Caco-2 (cell line): ENCODE data around the gene TLE6. TPM values are rescaled to one million over a fixed set of nuclear protein-coding genes. Genes with fewer than 3 reads are reported as not detected.
"Not testable (repeated sequence)": the region's sequence is repeated elsewhere in the genome, so short reads cannot be mapped to it uniquely, and the experiment has no call there.

Source experiments
- BruUV-seq: library from RNA; stranded (reverse); fragments of 400-500 nt; replicated peaks from 2 replicates; lab custom pipeline; 2021; lab: Mats Ljungman, UMichigan
- CTCF ChIA-PET: fragments of 300-600 bp; sonication (Branson Sonifier 250); formaldehyde crosslinking; loops from one replicate; lab custom pipeline; 2022; ENCODE audit warnings: antibody characterized with exemption; lab: Charles Lee
- POLR2A ChIA-PET: fragments of 300-600 bp; sonication (Branson Sonifier 250); formaldehyde crosslinking; loops from one replicate; lab custom pipeline; 2022; ENCODE audit warnings: antibody characterized with exemption; lab: Charles Lee
- DNase-seq, 2 experiments: peaks; one replicate each; pipeline versions ENCODE4 v3.0.0 to v3.0.0-alpha.2; 2020 to 2022
- H3K27me3 ChIP-seq: replicated peaks from 2 replicates; pipeline ENCODE4 v1.6.0; 2011; ENCODE audit warnings: low read length; ENCODE audit not compliant: control insufficient read depth, insufficient read depth
- H3K36me3 ChIP-seq: 2 replicates; pipeline ENCODE4 v1.5.1; 2011; ENCODE audit warnings: low read length; ENCODE audit not compliant: control insufficient read depth, insufficient read depth
- H3K4me1 ChIP-seq: fragments of 250-450 bp; sonication (Bioruptor Pico); 2 replicates; pipeline ENCODE4 v1.5.1; 2020; ENCODE audit warnings: mild to moderate bottlenecking
- H3K4me3 ChIP-seq: 2 replicates; pipeline ENCODE4 v1.5.1; 2011; ENCODE audit warnings: low read depth, mild to moderate bottlenecking, control low read depth, low read length
- H3K9me3 ChIP-seq: fragments of 250-450 bp; sonication (Bioruptor Pico); 2 replicates; pipeline ENCODE4 v1.5.1; 2020; ENCODE audit warnings: mild to moderate bottlenecking, moderate library complexity
- H3K27ac Mint-ChIP-seq: one replicate; pipeline ENCODE4 v1.8.0; 2022; ENCODE audit warnings: mixed read lengths; ENCODE audit not compliant: unreplicated experiment
- H3K27me3 Mint-ChIP-seq: one replicate; pipeline ENCODE4 v1.8.0; 2022; ENCODE audit warnings: mixed read lengths; ENCODE audit not compliant: insufficient read depth, unreplicated experiment
- H3K36me3 Mint-ChIP-seq: one replicate; pipeline ENCODE4 v1.8.0; 2022; ENCODE audit warnings: mild to moderate bottlenecking, mixed read lengths; ENCODE audit not compliant: insufficient read depth, unreplicated experiment
- H3K4me1 Mint-ChIP-seq: one replicate; pipeline ENCODE4 v1.8.0; 2022; ENCODE audit warnings: low read depth, mixed read lengths; ENCODE audit not compliant: unreplicated experiment
- H3K4me3 Mint-ChIP-seq: one replicate; pipeline ENCODE4 v1.8.0; 2022; ENCODE audit warnings: mild to moderate bottlenecking, moderate library complexity, mixed read lengths; ENCODE audit not compliant: unreplicated experiment
- H3K9me3 Mint-ChIP-seq: one replicate; pipeline ENCODE4 v1.8.0; 2022; ENCODE audit warnings: mixed read lengths; ENCODE audit not compliant: unreplicated experiment
- CTCF ChIP-seq, 2 experiments: fragments of 200-600 bp in 1 of 2; IDR thresholded peaks; 1 replicate in 1 of 2; 2 replicates in 1 of 2; pipeline versions ENCODE4 v1.5.1 to v1.8.0; 2011 to 2022; ENCODE audit warnings: antibody characterized with exemption in 1 of 2, control low read depth in 1 of 2, inconsistent platforms in 1 of 2, low read depth in 1 of 2, low read length in 1 of 2, mild to moderate bottlenecking in 1 of 2, moderate library complexity in 1 of 2; ENCODE audit not compliant: insufficient read depth in 1 of 2, severe bottlenecking in 1 of 2, unreplicated experiment in 1 of 2
- intact Hi-C: fragments of 100-400 bp; cut with micrococcal nuclease; formaldehyde crosslinking; loops from one replicate; pipeline ENCODE4 v1.10.0; 2022; ENCODE audit not compliant: unreplicated experiment
- total RNA-seq: library from RNA; stranded (reverse); gene quantifications from 2 replicates; pipeline ENCODE4 v1.2.3, GENCODE V29; 2022

TLE6 gene
- total RNA-seq, 1 experiment from 2014 or later: 1.4 TPM

DNA sequence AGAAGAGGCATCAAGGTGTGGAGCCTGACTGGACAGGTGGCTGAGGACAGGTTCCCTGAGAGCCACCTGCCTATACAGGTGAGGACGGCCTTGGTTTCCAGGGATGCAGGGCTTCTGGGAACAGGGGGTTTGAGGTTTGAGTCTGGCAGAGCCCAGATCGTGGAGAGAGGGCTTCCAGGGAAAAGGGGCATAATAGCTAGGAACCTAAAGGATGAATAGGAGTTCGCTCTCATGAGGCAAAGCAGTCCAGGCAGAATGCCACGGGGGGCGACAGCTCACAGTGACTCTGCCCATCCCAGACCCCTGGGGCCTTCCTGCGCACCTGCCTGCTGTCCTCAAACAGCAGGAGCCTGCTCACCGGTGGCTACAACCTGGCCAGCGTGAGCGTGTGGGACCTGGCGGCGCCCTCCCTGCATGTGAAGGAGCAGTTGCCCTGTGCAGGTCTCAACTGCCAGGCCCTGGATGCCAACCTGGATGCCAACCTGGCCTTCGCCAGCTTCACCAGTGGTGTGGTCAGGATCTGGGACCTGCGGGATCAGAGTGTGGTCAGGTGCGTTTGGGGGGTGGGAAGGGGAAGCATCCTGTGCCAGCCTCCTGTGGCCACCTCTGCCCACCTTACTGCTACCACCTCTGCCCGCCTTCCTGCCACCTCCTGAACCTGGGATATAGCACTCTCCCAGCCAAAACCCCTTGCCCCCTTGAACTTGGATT, 12.0 kb downstream of the TLE6 start:
- H3K27ac Mint-ChIP-seq: no peak overlapping the region
- ChIA-PET CTCF (no interaction called here), POLR2A (no interaction called here)
- H3K4me3 Mint-ChIP-seq: no peak overlapping the region
- H3K4me1 ChIP-seq: 0 out of 2 replicates have a peak, but pooled peaks cover 3% of the 10 kb centered on the region
- intact Hi-C loops: no loop called here
- no TSS peak for BruUV-seq
- no peaks in the 10 kb centered on the region for H3K27me3 Mint-ChIP-seq
- H3K36me3 ChIP-seq: no peaks in the 10 kb centered on the region
- H3K27me3 ChIP-seq: no peaks in the 10 kb centered on the region
- no peaks in the 10 kb centered on the region for H3K4me1 Mint-ChIP-seq
- H3K4me3 ChIP-seq: no peak overlapping the region
- H3K36me3 Mint-ChIP-seq: no peaks in the 10 kb centered on the region
- no peaks in the 10 kb centered on the region for H3K9me3 Mint-ChIP-seq
- DNase-seq: no peak
- no peak for TF ChIP-seq CTCF (IDR thresholded peaks at IDR 0.05; ENCODE audit: insufficient read depth in 1 of 2, low read depth in 1 of 2, low read length in 1 of 2, severe bottlenecking in 1 of 2, unreplicated experiment in 1 of 2)
- no peaks in the 10 kb centered on the region for H3K9me3 ChIP-seq

DNA sequence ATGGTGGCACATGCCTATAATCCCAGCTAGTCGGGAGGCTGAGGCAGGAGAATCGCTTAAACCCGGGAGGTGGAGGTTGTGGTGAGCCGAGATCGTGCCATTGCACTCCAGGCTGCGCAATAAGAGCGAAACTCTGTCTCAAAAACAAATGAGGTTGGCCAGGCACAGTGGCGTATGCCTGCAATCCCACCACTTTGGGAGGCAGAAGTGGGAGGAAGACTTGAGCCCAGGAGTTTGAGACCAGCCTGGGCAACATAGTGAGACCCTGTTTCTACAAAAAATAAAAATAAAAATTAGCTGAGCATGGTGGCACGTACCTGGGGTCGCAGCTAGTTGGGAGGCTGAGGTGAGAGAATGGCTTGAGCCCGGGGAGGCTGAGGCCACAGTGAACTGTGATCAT, 15.0 kb downstream of the TLE6 start:
- H3K27me3 ChIP-seq, POLR2A ChIA-PET, H3K4me1 Mint-ChIP-seq, H3K36me3 Mint-ChIP-seq, BruUV-seq, H3K27me3 Mint-ChIP-seq, H3K36me3 ChIP-seq, intact Hi-C loops, H3K9me3 ChIP-seq, DNase-seq, H3K4me3 ChIP-seq, H3K27ac Mint-ChIP-seq, H3K9me3 Mint-ChIP-seq, CTCF ChIA-PET, H3K4me1 ChIP-seq, H3K4me3 Mint-ChIP-seq: not testable (repeated sequence)

GRCh38 chr19:2992958-2993357, 15.6 kb downstream of the TLE6 start:
- H3K36me3 Mint-ChIP-seq: no peaks in the 10 kb centered on the region
- H3K27ac Mint-ChIP-seq: no peak overlapping the region
- Histone ChIP-seq H3K4me1 (no peaks in the 10 kb centered on the region), H3K36me3 (no peaks in the 10 kb centered on the region), H3K4me3 (no peak overlapping the region), H3K9me3 (no peaks in the 10 kb centered on the region), H3K27me3 (no peaks in the 10 kb centered on the region)
- H3K27me3 Mint-ChIP-seq: no peaks in the 10 kb centered on the region
- H3K9me3 Mint-ChIP-seq: no peaks in the 10 kb centered on the region
- no peaks in the 10 kb centered on the region for H3K4me1 Mint-ChIP-seq
- ChIA-PET CTCF (no interaction called here), POLR2A (no interaction called here)
- intact Hi-C loops: no loop called here
- BruUV-seq: no TSS peak
- no peak for TF ChIP-seq CTCF (IDR thresholded peaks at IDR 0.05; ENCODE audit: insufficient read depth in 1 of 2, low read depth in 1 of 2, low read length in 1 of 2, severe bottlenecking in 1 of 2, unreplicated experiment in 1 of 2)
- H3K4me3 Mint-ChIP-seq: no peak overlapping the region
- DNase-seq: no peak
